LoVo (cell line): ENCODE results near the gene TMC4.
A peak's percentile ranks its signal among the peaks of the same experiment; 100 is the strongest.
"Not testable (repeated sequence)": the region's sequence is repeated elsewhere in the genome, so short reads cannot be mapped to it uniquely, and the experiment has no call there.

Experiments used
- DNase-seq: peaks from one replicate; pipeline ENCODE4 v3.0.0-alpha.2; 2016; ENCODE audit warnings: low spot score

The TMC4 gene

GRCh38 chr19:54172471-54173358, at the start of gene TMC4:
TMC4 (minus strand) TSS chr19:54173160; CDS start chr19:54173117, 43 bp downstream.
- DNase-seq = peak; percentile 77

GRCh38 chr19:54221947-54222346, 49.0 kb upstream of the TMC4 start:
- DNase-seq = not testable (repeated sequence)

GRCh38 chr19:54219702-54220101, 46.7 kb upstream of the TMC4 start:
- not testable (repeated sequence) for DNase-seq

GRCh38 chr19:54218960-54219661, 46.2 kb upstream of the TMC4 start:
- DNase-seq = no peak

- DNase-seq = no peak
These were observed 45.3 kb upstream of the TMC4 start for GRCh38 chr19:54218259-54218658.

GRCh38 chr19:54217517-54218247, 44.7 kb upstream of the TMC4 start:
- not testable (repeated sequence) for DNase-seq

GRCh38 chr19:54216869-54217268, 43.9 kb upstream of the TMC4 start:
- DNase-seq = no peak

- DNase-seq = not testable (repeated sequence)
These were observed 41.8 kb upstream of the TMC4 start for GRCh38 chr19:54214734-54215133.

GRCh38 chr19:54214217-54214616, 41.3 kb upstream of the TMC4 start:
- DNase-seq = not testable (repeated sequence)

- no peak for DNase-seq
These were observed 38.3 kb upstream of the TMC4 start for GRCh38 chr19:54211235-54211634.

GRCh38 chr19:54209811-54210494, 37.0 kb upstream of the TMC4 start:
- DNase-seq = peak; percentile 88

- DNase-seq = no peak
These were observed 36.3 kb upstream of the TMC4 start for GRCh38 chr19:54209058-54209810.

- no peak for DNase-seq
These were observed 35.8 kb upstream of the TMC4 start for GRCh38 chr19:54208784-54209057.

GRCh38 chr19:54207983-54208783, 35.2 kb upstream of the TMC4 start:
- DNase-seq = no peak

GRCh38 chr19:54207676-54207982, 34.7 kb upstream of the TMC4 start:
- DNase-seq = no peak

- DNase-seq = not testable (repeated sequence)
These were observed 34.2 kb upstream of the TMC4 start for GRCh38 chr19:54207193-54207592.

- DNase-seq = no peak
These were observed 33.8 kb upstream of the TMC4 start for GRCh38 chr19:54206831-54207177.

GRCh38 chr19:54206030-54206830, 33.3 kb upstream of the TMC4 start:
- no peak for DNase-seq

- DNase-seq = no peak
These were observed 32.0 kb upstream of the TMC4 start for GRCh38 chr19:54204767-54205468.
